Non-pigmented ciliary epithelial cell (primary cell): Measurements from ENCODE around the gene B3GNT5.

Experiments
- DNase-seq: peaks from one replicate; pipeline ENCODE4 v3.0.0-alpha.2; 2010; ENCODE audit warnings: low read depth

Gene B3GNT5

GRCh38 chr3:183230826-183231225 is 22.2 kb upstream of the B3GNT5 start:
- DNase-seq, result no peak

DNA sequence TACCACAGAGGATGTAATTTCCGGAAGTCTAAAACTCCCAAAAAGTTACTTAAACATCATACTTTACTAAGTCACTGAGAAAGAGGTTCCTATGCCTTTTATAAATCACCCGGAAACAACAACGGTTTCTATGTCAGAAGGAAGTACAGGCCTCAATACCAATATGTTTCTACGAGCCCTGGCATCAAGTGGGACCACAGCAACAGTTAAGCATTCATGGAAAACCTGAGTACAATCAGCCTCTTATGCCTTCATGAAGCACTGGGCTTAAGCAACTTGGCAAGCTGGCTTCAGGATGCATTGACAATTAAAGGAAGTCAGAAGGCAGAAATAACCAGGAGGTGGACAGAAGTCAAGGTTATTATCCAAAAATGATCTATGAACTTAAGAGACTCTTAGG is 19.1 kb upstream of the B3GNT5 start:
- no peak for DNase-seq

DNA sequence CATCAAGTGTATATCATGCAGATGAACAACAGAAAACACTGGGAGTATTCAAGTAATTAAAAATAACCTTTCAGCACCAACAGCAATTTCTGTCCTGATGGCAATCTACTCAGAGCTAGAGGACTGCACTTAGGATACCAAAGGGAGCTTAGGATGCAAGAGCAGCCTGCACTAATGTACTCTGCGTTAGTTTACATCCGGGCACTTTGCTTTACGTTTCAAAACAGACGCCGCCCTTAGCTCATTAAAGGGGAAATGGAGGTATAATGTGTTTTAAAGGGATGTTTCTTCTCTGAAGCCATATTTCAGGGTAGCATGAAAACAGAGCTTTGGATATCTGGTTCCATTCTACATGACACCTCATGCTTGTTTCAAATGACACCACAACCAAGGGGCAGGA is 14.0 kb upstream of the B3GNT5 start:
- no peak for DNase-seq

DNA sequence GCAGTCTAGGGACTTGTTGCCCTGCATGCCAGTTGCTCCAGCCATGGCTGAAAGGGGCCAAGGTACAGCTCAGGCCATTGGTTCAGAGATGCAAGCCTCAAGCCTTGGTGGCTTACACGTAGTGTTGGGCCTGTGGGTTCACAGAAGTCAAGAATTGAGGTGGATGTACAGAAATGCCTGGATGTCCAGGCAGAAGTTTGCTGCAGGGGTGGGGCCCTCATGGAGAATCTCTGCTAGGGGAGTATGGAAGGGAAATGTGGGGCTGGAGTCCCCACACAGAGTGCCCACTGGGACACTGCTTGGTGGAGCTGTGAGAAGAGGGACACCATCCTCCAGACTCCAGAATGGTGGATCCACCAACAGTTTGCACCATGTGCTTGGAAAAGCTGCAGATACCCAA is 10.6 kb upstream of the B3GNT5 start:
- DNase-seq, result no peak

- no peak for DNase-seq
Observed at GRCh38 chr3:183244219-183244618, 8.8 kb upstream of the B3GNT5 start.

- DNase-seq, result no peak
Observed at GRCh38 chr3:183244981-183245476, 8.0 kb upstream of the B3GNT5 start.

GRCh38 chr3:183247011-183247589 is 6.0 kb upstream of the B3GNT5 start:
- no peak for DNase-seq

GRCh38 chr3:183249006-183249718 is 3.9 kb upstream of the B3GNT5 start:
- no peak for DNase-seq

DNA sequence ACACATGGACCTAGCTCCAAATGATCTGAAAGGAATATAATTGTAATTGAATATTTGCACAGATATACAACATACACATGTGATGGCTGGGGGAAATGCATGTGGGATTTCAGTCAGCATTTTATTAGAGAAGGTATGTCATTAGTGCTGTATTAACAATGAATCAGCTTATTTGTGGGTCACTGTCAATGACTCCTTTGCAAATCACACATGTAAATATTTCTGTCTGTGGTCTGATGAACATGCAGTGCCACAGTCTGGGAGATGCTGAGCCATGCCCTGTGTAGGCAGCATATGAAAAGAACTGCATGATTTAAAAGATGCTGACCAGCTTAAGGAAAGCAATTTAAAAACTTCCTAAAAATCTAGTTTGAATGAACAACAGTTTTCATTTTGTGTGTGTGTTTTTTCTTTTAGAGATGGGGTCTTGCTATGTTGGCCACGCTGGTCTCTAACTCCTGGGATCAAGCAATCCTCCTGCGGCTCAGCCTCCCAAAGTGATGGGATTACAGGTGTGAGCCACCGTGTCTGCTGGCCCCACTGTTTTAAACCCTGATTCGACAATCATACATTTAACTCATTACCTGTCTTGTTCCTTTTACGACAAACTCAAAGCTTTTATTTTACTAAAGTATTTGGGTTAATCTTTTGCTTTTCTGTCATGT is 803 bp upstream of the B3GNT5 start:
- DNase-seq, result no peak

GRCh38 chr3:183253528-183254486 is 754 bp downstream of the B3GNT5 start:
- no peak for DNase-seq

GRCh38 chr3:183254487-183255347 is 1.7 kb downstream of the B3GNT5 start:
- no peak for DNase-seq

DNA sequence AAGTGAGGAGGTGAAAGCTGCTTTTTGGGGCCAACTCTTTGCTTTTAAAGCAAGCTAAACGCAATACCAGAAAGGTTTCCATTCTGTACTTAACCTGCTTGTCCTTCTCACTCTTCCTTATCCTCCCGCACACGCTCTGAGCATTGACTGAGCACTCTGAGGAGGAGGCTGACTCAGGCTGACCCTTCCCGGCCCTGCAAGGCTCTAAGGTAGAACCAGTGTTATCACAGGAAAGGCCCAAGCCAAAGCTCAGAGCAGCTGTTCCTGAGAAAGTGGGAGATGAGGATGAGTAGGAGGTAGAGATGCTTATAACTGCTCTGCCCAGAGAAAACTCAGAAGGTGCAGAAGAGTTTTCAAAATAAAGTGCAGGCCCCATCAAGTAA is 2.3 kb downstream of the B3GNT5 start:
- DNase-seq, result no peak

DNA sequence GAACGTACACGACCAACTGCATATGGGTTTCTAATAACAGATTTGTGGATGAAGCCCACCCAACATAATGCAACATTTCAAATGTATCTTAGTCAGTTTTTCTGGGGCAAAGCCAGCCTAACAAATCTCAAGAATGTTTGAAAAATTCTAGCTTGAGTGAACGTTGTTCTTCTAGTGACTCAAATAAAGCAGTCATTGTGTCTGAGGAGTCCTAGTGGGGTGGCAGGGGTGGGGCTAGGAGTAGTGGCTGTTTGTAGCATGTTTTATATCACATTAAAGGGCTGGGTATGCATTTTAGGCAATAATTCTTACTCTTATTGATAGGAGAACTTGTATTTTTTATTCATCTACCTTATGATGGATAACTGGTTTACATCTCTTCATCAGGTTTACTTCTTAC is 6.0 kb downstream of the B3GNT5 start:
- DNase-seq, result no peak

DNA sequence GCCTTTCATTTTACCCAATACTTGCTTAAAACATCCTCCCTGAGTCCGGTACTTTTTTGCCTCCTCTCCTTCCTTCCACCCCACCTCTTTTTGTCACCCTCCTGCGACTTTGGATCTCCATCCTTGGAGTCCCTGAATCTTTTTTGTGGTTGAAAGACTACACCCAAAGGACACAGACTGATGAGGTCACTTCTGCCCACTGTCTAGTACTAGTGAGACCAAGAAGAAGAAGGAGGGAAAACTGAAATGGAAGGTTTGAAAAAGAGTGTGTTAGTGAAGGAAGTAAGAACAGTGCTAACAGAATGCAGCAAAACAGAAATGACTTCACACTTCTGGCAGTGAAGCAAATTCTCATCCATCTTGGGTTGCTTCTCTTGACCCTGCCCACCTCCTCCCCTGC is 6.6 kb downstream of the B3GNT5 start:
- DNase-seq, result no peak

- DNase-seq, result no peak
Observed at GRCh38 chr3:183260167-183260904, 7.3 kb downstream of the B3GNT5 start.

- no peak for DNase-seq
Observed at GRCh38 chr3:183261151-183261724, 8.2 kb downstream of the B3GNT5 start.

GRCh38 chr3:183262875-183263378 is 9.9 kb downstream of the B3GNT5 start:
- DNase-seq, result no peak

DNA sequence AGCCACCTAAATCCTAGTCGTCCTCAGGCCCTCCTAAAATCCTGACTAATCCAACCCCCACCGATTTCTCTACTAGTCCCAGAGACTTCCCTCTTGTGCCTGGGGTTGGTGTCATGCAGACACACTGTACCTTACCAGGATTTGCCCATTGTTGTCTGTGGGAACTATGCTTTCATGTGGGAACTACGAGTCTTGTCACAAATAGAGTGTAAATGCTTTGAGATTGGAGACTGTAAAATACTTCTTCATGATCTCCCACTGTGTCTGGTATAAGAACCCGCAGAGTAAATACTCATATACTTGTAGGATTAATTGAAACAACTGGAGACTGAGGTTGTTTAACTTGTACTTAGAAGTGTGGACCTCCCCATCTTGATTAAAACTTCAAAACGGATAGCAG is 11.2 kb downstream of the B3GNT5 start:
- no peak for DNase-seq

DNA sequence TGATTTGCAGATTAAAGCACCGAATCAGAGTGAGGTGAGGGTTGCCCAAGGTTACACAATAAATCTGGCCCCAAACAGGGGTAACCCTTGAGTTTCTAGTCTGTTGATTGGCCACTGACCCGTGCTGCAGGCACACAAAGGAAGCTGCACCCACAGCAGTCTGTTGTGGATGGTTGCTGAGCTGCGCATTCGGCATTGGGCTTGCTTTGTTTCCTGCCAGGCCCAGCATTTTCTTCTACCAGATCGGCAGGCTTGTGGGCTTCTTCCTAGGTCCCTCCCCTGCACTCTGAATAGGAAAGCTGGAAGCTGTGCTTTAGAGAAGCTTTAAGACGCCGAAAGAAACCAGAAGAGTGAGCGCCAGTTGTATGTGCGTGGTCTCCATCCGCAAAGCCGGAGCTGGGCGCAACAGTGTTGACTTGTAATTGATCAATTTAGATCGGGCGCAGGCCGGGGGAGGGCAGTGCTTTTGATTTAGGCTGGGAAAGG is 12.1 kb downstream of the B3GNT5 start:
- DNase-seq, result no peak
